ENCODE measurements around the gene HSPA5.
"Not testable (repeated sequence)": the region's sequence is repeated elsewhere in the genome, so short reads cannot be mapped to it uniquely, and the experiment has no call there.

The HSPA5 gene

GRCh38 chr9:125194466-125194865, 46.7 kb downstream of the HSPA5 start:
- not testable (repeated sequence) for DNase-seq (ENCODE audit: low read depth in 3 of 3, low spot score in 1 of 3)

DNA sequence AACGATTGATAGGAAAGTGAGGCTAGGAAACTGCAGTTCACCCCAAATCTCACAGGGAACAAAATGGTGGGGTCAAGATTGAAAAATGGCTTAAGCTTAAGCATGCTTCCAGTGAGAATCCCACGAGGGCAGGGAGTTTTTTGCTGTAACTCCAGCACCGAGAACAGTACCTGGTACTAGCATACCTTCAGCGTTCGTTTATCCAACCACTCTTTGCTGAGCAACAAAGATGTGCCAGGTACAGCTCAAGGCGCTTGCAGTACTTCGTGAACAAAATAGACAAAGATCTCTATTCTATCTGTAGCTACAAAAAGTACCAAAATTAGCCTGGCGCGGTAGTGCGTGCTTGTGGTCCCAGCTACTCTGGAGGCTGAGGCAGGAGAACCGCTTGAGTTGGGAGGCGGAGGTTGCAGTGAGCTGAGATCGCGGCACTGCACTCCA, 50.8 kb downstream of the HSPA5 start:
- no peak for DNase-seq (ENCODE audit: low read depth in 3 of 3, low spot score in 1 of 3)

DNA sequence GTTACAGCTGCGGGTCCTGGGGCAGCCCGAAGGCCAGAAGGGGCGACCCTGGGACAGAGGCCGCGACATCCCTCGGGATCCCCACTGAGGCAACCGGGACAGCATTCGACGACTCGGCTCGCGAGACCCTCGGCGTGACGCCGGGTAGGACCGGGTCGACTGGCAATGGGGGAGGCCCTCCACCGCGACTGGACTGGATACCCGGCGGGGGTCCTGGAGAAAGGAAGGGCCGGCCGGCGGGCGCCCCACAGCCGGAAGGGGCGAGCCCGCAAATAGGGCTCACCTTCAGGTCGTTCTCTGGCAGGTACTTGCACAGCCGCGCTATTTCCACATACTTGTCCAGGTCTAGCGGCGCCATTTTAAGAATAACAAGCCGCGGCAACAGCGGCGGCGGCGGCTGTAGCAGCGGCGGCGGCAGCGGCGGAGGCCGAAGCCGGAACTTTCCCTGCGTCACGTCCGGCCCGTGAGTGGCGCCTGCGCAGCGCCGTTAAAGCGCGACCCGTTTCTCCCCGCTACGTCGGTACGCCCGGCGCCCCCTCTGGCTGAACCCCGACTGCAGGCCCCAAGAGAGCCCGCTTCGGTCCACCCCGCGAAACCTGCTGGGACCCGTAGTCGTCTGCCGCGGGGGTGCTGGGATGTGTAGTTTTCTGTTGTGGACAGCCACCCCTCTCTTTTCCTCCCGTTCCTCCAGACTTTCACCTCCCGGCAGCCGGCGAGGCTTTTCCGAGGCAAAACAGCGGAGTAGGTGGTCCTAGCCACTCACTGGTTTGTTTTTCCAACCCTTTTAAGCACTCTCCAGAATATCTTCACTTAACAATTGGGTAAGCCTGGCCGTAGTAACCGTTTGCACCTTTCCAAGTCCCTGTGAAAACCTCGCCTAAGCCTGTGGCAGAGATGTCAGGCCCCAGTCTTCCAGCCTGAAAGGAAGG, 51.5 kb downstream of the HSPA5 start, which contains the start of gene PPP6C:
PPP6C (minus strand) TSS at position 443 of the 929 bp plus-strand sequence; CDS start at position 358, 85 bp downstream.
- DNase-seq (ENCODE audit: low read depth in 3 of 3, low spot score in 1 of 3) = peak; percentile 90 to 94 (median 92)

GRCh38 chr9:125189011-125189360, 52.2 kb downstream of the HSPA5 start:
- DNase-seq (ENCODE audit: low read depth in 3 of 3, low spot score in 1 of 3) = peak in 1 of 3 donors; percentile 14
